Astrocyte of the hippocampus (primary cell): Measurements from ENCODE around the gene TAX1BP1.

Experiments used
- DNase-seq: peaks from one replicate; pipeline ENCODE4 v3.0.0; 2011; ENCODE audit warnings: low read depth, low spot score

The TAX1BP1 gene

GRCh38 chr7:27739909-27740448 is at the start of gene TAX1BP1:
Gene TAX1BP1 (plus strand): TSS chr7:27740162. CDS start chr7:27748525, 8,363 bp downstream.
- DNase-seq: peak; percentile 97

- DNase-seq: no peak
Observed at GRCh38 chr7:27690649-27691048, 49.3 kb upstream of the TAX1BP1 start.

- no peak for DNase-seq
Observed at GRCh38 chr7:27693794-27694193, 46.2 kb upstream of the TAX1BP1 start.

- DNase-seq: no peak
Observed at GRCh38 chr7:27695096-27695495, 44.9 kb upstream of the TAX1BP1 start.

GRCh38 chr7:27697861-27698430 is 42.0 kb upstream of the TAX1BP1 start:
- DNase-seq: peak; percentile 28

- no peak for DNase-seq
Observed at GRCh38 chr7:27699751-27700150, 40.2 kb upstream of the TAX1BP1 start.

GRCh38 chr7:27700501-27700900 is 39.5 kb upstream of the TAX1BP1 start:
- no peak for DNase-seq

- no peak for DNase-seq
Observed at GRCh38 chr7:27703181-27703580, 36.8 kb upstream of the TAX1BP1 start.

- no peak for DNase-seq
Observed at GRCh38 chr7:27704422-27705199, 35.4 kb upstream of the TAX1BP1 start.

- no peak for DNase-seq
Observed at GRCh38 chr7:27705200-27705594, 34.8 kb upstream of the TAX1BP1 start.

- no peak for DNase-seq
Observed at GRCh38 chr7:27708485-27708884, 31.5 kb upstream of the TAX1BP1 start.

- no peak for DNase-seq
Observed at GRCh38 chr7:27709137-27710075, 30.6 kb upstream of the TAX1BP1 start.

- no peak for DNase-seq
Observed at GRCh38 chr7:27712217-27712616, 27.7 kb upstream of the TAX1BP1 start.

- DNase-seq: peak; percentile 35
Observed at GRCh38 chr7:27714831-27715444, 25.0 kb upstream of the TAX1BP1 start.

- peak; percentile 59 for DNase-seq
Observed at GRCh38 chr7:27723085-27723484, 16.9 kb upstream of the TAX1BP1 start.

- DNase-seq: no peak
Observed at GRCh38 chr7:27727058-27727457, 12.9 kb upstream of the TAX1BP1 start.

GRCh38 chr7:27730112-27730511 is 9.8 kb upstream of the TAX1BP1 start:
- DNase-seq: no peak

GRCh38 chr7:27734583-27734982 is 5.4 kb upstream of the TAX1BP1 start:
- DNase-seq: no peak

- DNase-seq: no peak
Observed at GRCh38 chr7:27735165-27735564, 4.8 kb upstream of the TAX1BP1 start.

- DNase-seq: no peak
Observed at GRCh38 chr7:27735831-27736230, 4.1 kb upstream of the TAX1BP1 start.

- no peak for DNase-seq
Observed at GRCh38 chr7:27737178-27737577, 2.8 kb upstream of the TAX1BP1 start.

- DNase-seq: no peak
Observed at GRCh38 chr7:27737616-27738015, 2.3 kb upstream of the TAX1BP1 start.
